Spleen (tissue), 7 donors: ENCODE measurements around the gene GRK5.

Experiments used
- CTCF ChIP-seq, 11 experiments: fragments of 200-600 bp in 7 of 11; fragments of 450-650 bp in 4 of 11; sonication (generic) in 4 of 11; IDR thresholded peaks in 8 of 11; conservative IDR thresholded peaks in 3 of 11; 1 replicate in 7 of 11; 2 replicates in 4 of 11; pipeline versions ENCODE4 v1.4.0 to v1.8.0; 2016 to 2021; ENCODE audit warnings: antibody characterized with exemption in 11 of 11, inconsistent platforms in 4 of 11, mild to moderate bottlenecking in 1 of 11
- POLR2A ChIP-seq, 3 donors: fragments of 450-650 bp; IDR thresholded peaks; one replicate each; pipeline ENCODE4 v1.5.1; 2017; ENCODE audit warnings: antibody characterized with exemption in 3 of 3, mild to moderate bottlenecking in 1 of 3
- donor health status: DM: no; HTN: no; CAD: no; lungs with moderate emphysema.
- donor health status: DM: no; HTN: no; CAD: no.
- donor health status: DM: no; HTN: no; CAD: no.

DNA sequence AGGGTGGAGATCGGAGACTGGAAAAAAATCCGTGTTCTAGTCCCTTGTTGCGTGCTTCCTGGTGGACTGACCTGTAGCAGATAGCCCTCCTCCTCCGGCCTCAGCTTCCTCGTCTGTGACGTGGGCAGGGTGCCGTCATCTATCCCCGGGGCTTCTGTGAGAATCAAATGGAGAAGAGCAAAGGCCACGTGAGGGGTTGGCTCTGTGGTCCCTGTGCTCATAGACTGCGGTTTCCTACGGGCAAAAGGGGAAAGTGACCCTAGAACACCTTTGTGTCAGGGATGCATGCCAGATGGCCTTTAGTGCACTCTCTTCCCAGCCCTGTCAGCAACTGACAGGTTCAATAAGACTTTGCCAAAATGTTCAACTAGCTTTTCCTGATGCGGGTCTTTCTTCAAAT lies 33.7 kb downstream of the GRK5 start:
- no peak for TF ChIP-seq CTCF (IDR thresholded peaks at IDR 0.05 in 8 of 11, conservative IDR thresholded peaks at IDR 0.05 in 3 of 11)
- TF ChIP-seq POLR2A (IDR thresholded peaks at IDR 0.05): no peak
